H4 (cell line): ENCODE results near the gene SLC16A6. TPM values are rescaled to one million over a fixed set of nuclear protein-coding genes. Genes with fewer than 3 reads are reported as not detected.
A peak's percentile ranks its signal among the peaks of the same experiment; 100 is the strongest.
"Not testable (repeated sequence)": the region's sequence is repeated elsewhere in the genome, so short reads cannot be mapped to it uniquely, and the experiment has no call there.

Experiments used
- DNase-seq: peaks from one replicate; pipeline ENCODE4 v3.0.0-alpha.2; 2015; ENCODE audit warnings: low spot score
- total RNA-seq: library from RNA; depleted of rRNA; stranded (reverse); fragments of >200 nt; shearing (Covaris generic); gene quantifications from 2 replicates; pipeline ENCODE4 v1.2.3, GENCODE V29; 2014

Gene SLC16A6
- total RNA-seq, 1 experiment from 2014 or later = 2.7 TPM

DNA sequence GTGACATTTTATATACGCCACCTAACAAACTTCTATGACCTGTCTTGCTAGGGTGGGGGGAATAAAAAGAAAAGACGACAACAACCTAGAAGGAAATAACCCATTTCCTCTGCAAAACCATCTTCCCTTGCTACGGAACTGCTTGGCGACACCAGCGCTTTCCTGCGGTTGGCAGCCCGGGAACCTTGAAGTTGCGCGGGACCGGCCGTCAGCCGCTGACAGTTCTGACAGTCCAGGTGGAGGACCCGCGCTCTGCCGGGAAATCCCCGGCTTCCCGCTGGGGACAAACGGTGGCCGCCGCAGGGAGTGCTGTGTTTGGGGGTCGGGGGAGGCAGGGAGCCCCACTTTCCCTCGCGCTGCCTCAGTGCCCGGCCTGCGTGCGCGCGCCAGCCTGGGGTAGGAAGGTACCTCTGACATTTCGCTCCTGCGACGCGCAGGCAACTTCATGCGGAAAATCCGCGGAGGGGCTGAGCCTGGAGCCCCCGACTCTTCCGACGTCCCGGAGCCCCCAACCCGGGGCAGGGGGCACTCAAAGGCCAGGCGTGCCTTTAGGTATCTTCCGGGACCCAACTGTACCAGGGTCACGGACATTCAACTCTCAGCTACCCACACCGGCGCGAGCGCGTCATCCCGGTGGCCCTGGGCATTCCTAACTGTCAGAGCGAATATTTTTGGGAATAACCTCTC, 516 bp downstream of the SLC16A6 start:
- DNase-seq = peak; percentile 38

DNA sequence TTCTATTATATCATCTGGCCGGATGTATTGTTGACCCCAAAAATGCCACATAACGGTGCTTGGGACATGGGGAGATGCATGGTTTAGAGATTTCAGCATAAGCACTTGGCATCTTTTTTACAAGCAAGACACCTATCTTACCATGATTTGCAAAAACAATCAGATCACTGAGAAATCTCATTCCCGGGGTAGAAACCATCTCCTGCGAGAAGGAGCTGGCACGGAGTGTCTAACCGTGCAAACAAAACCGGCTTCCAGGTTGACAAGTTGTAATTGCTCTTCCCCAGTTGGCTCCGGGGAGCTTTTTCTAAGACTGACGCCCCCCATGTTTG, 1.0 kb downstream of the SLC16A6 start:
- DNase-seq = no peak

DNA sequence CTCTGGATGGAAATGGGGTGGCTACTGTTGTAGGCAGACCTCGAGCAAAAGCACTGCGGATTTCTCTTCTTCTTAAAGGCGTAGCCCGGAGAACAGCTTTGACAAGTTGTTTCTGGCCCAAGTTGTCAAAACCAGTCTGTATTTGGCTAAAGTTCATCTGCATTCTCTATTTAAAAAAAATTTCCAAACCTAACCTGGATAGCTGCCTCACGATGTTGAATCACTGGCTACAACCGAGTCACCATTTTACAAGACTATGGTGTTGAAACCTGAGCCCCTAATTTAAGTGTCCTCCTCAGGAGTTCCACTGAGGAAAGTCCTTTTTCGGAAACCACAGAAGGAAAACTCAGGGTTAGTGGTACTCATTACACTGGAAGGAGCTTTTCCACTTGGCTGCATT, 1.5 kb downstream of the SLC16A6 start:
- no peak for DNase-seq

DNA sequence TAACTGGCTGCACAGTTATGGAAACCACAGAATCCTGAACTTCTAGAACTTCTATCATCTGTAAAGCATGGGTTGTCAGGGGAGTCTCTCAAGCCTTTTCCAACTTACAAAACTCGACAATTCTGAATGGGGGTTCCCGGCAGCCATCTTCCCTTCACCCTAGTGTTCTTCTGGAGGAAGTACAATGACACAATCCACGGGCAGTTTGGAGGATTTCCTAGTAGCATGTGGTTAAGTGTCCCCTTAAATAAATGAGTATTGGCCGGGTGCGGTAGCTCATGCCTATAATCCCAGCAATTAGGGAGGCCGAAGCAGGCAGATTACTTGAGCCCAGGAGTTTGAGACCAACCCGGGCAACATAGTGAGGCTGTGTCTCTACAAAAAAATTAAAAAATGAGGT, 2.1 kb downstream of the SLC16A6 start:
- no peak for DNase-seq

DNA sequence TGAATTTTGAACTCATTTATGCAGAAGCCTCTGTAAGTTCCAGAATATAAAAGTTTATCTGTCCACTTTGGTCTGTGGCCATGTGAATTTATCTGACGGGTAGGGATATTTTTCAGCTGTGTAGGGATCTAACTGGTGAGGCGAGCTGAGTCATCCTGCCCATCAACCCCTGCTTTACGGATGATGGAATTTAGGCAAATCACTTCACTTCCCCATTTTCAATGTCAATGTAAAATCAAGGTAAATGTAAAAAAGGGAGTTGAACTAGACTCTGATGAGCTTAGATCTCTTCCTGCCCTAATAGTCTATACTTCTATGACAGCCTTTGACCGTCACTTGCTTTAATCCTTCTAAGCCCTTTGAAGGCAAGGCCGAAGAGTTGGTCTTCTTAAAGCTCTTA, 2.6 kb downstream of the SLC16A6 start:
- no peak for DNase-seq

DNA sequence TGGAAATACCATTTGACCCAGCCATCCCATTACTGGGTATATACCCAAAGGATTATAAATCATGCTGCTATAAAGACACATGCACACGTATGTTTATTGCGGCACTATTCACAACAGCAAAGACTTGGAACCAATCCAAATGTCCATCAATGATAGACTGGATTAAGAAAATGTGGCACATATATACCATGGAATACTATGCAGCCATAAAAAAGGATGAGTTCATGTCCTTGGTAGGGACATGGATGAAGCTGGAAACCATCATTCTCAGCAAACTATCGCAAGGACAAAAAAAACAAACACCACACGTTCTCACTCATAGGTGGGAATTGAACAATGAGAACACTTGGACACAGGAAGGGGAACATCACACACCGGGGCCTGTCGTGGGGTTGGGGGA, 9.0 kb downstream of the SLC16A6 start:
- not testable (repeated sequence) for DNase-seq

DNA sequence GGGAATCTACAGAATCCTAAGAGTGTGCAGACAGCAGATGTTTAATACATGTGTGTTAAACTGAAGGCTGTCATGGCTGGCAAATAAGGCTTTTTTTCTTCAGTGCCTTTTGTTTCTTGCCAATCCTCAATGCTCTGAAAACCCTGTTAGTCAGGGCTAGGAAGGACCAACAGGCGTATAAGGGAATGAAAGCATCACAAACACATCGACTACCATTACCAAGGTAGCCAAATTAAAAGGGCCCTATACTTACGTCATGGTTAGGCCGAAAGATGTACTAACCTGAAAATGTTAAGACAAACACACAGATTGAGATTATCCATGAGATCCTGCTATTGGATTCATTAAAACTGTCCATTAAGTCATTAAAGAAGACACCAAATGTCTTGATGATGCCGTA, 13.1 kb downstream of the SLC16A6 start:
- DNase-seq = no peak

DNA sequence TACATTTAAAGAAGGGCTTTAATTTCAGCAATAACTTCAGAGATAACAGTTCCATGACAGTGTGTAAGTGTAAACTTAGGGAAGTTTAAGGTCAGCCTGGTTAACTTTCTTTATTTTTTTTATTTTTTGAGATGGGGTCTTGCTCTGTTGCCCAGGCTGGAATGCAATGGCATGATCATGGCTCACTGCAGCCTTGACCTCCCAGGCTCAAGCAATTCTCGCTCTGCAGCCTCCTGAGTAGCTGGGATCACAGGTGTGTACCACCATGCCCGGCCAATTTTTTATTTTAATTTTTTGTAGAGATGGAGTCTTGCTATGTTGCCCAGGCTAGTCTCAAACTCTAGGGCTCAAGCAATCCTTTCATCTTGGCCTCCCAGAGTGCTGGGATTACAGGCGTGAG, 14.6 kb downstream of the SLC16A6 start:
- not testable (repeated sequence) for DNase-seq

DNA sequence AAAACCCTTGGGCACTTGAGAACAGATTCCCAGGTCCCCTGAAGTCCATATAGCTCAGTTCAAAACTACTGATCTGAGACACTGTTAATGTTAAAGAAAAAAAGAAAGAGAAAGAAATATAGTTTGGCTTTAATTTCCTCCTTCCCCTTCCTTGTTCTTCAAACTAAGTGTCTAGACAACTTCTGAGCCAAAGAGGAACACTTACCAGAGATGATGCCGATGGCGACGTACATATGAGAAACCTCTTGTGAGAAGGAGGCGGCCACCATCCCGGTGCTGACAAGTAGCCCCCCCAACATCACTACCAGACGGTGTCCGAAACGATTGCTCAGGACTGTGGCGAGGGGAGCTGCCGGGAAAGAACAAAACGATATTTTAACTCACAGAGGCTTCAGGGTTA, 17.2 kb downstream of the SLC16A6 start:
- no peak for DNase-seq

DNA sequence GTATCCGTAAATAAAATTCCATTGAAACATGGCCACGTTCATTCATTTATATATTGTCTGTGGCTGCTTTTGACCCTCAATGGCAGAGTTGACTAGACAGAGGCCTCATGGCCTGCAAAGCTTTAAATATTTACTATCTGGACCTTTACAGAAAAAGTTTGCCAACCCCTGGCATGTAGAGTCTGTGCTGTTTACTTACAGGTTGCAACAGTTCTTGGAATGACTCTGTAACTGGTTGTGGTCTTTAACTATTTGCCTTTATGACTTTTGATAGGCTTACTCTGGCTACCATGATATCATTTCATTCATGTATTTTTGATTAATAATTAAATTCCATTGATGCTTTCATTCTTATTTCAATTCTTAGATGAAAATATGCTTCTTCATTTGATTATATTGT, 25.1 kb downstream of the SLC16A6 start:
- not testable (repeated sequence) for DNase-seq

DNA sequence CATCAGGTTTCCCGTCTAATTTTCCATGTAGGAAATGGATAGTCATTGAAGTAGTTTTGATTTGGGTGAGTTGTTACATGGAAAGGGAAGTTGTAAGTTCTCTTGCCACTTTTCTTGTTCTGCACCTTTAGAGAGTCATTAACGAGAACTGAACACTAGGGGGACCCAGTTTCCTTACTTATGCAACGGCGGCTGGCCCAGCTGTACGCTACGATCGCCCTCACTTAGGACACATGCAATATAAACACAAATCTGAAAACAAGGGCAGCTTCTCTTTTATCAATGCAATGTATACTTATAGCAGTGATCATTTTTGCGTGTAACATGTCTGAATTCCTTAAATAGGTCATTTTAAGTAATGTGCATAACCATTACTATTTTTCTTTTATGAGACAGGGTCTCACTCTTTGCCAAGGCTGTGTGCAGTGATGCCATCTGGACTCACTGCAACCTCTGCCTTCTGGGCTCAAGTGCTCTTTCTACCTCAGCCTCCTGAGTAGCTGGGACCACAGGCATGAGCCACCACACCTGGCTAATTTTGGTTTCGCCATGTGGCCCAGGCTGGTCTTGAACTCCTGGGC, 27.7 kb downstream of the SLC16A6 start:
- not testable (repeated sequence) for DNase-seq

DNA sequence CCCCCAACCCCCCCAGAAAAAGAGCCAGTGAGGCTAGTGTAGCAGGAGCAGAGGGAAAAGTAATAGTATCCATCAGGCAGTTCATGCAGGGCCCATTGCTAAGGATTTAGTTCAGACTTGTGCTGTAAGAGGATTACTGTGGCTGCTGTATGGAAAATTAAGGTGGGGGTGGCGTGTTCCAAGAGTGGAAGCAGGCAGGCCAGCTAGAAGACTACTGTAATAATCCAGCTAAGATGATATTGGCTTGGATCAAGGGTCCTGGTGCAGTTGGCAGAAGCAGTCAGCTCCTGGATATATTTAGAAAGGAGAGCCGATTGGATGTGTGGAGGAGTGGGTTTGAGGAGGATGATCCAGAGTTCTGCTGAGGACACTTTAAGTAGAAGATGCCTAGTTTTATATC, 28.5 kb downstream of the SLC16A6 start:
- not testable (repeated sequence) for DNase-seq

DNA sequence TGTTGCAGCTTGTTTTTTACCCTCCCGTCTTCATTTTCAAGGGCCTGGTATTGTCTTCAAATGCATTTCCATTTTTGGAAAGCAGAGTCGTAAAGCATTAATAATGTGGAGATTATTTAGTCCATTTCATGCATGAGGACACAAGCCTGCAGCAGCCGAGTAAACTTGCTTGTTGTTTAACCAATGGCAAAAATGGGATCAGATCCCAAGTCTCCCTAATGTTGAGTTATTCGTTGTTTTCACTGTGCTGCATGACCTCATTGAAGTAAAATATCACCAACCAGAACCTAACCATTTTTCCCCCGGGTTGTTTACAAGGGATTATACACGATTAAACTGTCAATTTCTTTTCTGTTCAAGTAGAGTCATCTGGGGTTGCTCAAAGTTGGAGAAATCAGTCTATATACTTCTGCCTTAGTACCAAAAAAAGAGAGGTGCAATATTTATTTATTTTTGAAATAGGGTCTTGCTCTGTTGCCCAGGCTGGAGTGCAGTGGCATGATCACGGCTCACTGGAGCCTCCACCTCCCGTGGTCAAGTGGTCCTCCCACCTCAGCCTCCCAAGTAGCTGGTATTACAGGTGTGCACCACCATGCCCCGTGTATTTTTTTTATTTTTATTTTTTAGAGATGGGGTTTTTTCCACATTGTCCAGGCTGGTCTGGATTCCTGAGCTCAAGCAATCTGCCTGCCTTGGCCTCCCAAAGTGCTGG, 30.7 kb downstream of the SLC16A6 start:
- no peak for DNase-seq

DNA sequence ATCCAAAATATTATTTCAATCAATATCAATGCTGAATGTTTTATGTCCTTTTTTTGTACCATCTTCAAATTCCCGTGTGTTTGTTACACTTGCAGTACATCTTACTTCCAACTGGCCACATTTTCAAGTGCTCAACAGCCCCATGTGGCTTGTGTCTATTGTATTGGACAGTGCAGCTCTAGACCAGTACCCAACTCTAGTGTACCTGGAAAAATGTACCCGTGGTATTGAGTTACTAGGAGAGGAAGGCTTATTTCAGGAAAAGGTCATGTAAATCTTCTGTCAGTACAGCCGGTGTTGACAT, 31.3 kb downstream of the SLC16A6 start:
- not testable (repeated sequence) for DNase-seq

DNA sequence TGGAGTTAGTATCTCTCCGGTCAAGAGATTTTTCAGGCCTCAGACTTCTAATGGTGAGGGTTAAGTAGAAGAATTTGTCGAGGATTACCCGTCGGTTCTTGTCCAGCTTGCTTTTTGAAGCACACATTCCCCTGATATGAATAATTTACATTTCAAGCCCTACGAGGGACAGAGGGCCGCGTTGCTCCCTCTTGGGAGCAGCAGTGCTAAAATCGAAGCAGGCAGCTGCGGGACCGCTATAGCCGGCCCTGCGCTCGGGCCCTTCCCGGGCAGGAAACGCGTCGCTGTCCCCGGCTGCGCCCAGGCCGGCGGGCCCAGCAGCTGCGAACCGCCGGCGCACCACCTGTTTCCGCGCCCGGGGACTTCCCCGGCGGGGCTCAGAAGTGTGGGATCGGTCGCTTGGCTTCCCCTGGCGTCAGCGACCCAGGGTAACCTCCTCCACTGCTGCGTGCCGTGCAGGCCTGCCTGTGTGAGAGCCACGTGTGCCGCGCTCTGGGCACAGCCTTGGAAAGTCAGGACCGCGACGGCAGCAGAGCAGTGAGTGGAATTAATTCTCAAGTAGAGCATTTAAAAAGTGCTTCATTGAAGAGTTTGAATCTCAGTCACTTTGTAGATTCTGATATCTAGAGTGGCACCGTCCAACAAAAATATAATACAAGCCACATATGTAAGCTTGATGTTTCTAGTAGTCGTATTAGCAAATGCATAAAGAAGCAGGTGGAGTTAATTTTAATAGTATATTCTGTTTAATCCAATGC, 31.9 kb downstream of the SLC16A6 start:
- DNase-seq = not testable (repeated sequence)

DNA sequence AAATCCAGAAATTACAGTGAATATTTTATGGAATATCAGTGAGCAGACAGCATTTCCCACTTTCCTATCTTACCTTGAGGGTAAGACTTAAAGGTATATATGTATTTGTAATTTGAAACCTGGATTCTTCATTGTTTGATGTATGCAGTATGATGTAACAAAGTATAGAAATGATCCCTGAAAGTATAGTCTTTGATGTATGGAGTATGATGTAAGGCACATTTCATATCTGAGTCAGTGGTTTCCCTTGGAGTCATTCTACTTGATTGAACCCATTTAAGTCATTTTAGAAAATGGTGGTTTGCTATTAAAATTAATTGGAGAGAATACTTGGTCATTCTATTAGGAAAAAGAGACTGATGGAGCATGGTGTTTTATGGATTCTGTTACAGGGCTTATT, 33.0 kb downstream of the SLC16A6 start:
- no peak for DNase-seq

DNA sequence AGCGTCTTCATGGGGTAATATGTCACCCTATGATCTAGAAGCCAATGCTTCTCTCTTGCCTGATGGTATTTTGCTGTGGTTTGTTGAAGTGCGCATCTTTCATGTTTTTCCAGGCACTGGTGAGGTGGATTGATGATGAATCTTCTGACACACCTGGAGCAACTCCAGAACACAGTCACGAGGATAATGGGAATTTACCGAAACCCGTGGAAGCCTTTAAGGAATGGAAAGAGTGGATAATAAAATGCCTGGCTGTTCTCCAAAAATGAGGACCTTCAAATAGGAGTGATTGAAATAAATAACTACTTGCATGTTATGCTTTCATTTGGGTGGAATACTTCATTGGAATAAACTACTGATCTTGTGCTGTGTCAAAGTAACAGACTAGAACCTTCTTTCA, 34.2 kb downstream of the SLC16A6 start:
- DNase-seq = not testable (repeated sequence)

DNA sequence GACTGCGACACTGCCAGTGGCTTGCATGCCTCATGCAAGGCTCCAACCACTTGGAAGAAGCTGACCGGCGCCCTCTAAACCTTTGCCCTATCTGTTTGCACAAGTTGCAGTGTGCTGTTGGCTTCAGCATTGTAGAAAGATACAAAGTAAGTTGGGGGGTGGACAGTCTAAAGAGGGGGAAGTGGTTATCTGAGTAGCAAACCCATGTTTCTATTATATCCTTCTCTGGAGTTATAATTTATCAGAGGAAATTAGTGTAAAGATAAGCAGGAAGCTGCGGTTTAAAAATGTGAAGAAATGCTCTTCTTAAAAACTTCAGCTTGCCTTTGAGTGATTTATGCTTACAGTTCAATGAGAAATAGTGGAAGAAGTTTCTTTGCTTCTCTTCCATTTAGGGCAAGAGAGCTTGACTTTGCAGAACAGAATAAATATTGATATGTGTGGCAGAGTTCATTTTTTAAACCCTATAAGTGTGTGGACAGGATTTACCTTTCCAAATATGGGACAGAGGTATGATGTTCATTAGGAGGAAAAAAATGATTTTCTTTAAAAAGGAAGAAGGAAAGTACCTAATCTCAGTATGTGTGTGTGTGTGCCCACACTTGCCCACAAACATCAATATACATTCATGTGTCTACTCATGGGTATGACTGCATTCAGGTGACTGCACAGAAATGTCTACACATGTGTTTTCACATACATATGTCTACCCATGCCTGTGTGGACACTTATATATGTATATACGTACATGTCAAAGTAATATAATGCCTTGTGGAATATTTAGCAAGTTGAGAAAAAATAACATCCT, 35.0 kb downstream of the SLC16A6 start:
- no peak for DNase-seq

DNA sequence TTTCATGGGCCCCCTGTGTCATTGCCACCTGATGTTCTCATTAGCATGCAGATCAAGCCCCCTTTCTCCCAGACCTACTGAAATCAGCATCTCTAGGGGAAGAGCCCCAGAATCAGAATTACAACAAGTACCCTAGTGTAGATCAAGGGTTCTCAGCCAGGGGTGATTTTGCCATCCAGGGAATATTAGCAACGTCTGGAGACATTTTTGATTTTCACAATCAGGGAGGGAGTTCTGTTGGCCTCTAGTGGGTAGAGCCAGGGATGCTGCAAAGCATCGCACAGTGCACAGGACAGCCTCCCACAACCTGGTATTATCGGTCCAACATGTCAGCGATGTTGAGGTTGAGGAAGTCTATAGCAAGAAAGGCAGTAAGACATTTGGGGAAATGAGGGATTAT, 35.8 kb downstream of the SLC16A6 start:
- no peak for DNase-seq

DNA sequence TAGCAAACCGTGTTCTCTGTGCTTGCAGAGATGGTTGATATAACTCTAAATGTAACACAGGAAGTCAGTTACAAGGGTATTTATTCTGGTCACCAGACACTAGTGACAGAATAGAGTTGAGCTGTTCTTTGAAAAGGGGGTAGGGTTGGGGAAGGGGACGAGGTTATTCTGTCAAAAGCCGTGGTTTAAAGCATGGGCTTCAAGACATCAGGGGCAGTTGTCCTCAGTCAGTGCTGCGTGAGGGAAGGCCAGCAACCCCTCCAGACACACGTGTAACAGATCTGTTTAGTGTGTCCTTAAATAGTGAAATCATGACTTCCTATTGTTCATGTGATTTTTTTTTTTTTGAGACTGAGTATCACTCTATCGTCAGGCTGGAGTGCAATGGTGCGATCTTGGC, 37.5 kb downstream of the SLC16A6 start:
- DNase-seq = not testable (repeated sequence)

DNA sequence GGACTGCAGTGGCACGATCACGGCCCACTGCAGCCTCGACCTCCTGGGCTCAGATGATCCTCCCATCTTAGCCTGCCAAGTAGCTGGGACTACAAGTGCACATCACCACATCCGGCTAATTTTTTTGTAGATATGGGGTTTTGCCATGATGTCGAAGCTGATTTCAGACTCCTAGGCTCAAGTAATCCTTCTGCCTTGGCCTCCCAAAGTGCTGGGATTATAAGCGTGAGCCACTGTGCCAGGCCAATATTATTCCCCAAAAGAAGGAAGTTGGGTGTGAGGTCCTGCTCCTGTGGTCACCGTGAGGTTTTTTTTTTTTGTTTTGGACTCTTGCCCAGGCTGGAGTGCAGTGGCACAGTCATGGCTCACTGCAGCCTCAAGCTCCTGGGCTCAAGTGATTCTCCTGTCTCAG, 41.6 kb downstream of the SLC16A6 start:
- no peak for DNase-seq

DNA sequence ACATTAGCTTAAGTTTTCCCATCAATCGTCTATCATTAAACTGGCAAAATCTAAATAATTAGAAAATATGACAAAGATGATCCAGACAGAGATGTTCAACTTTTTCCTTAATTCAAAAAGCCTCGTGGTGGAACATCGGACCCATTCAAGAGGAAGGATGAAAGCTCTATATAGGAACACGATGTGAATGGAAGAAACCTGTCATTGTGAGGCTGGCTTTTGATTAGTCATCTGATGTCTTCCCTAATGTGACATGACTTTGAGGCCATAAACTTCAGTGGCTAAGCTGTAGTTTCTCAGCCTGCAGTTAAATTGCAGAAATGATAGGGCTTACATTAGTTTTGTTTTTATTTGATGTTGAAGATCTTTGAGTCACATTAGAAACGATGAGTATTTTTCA, 42.0 kb downstream of the SLC16A6 start:
- DNase-seq = no peak
